Vagina (tissue), 2 donors: Measurements from ENCODE around the gene ALG11.

Experiments used
- POLR2A ChIP-seq, 2 donors: fragments of 450-650 bp; IDR thresholded peaks; one replicate each; pipeline ENCODE4 v1.6.1; 2017; ENCODE audit warnings: antibody characterized with exemption in 2 of 2, mild to moderate bottlenecking in 2 of 2, moderate library complexity in 2 of 2
- POLR2AphosphoS5 ChIP-seq, 2 donors: sonication (generic); formaldehyde crosslinking; IDR thresholded peaks; one replicate each; pipeline ENCODE4 v1.9.0; 2017; ENCODE audit warnings: antibody characterized with exemption in 2 of 2, mild to moderate bottlenecking in 2 of 2, low read depth in 1 of 2; ENCODE audit not compliant: insufficient read depth in 1 of 2
- TF ChIP-seq, protein P1 (sequence below), 3 experiments: fragments of 450-650 bp in 2 of 3; fragments of 200-600 bp in 1 of 3; sonication (generic) in 1 of 3; IDR thresholded peaks; one replicate each; pipeline ENCODE4 v1.5.1; 2017 to 2019; ENCODE audit warnings: antibody characterized with exemption in 3 of 3, mild to moderate bottlenecking in 2 of 3, moderate library complexity in 2 of 3

DNA sequence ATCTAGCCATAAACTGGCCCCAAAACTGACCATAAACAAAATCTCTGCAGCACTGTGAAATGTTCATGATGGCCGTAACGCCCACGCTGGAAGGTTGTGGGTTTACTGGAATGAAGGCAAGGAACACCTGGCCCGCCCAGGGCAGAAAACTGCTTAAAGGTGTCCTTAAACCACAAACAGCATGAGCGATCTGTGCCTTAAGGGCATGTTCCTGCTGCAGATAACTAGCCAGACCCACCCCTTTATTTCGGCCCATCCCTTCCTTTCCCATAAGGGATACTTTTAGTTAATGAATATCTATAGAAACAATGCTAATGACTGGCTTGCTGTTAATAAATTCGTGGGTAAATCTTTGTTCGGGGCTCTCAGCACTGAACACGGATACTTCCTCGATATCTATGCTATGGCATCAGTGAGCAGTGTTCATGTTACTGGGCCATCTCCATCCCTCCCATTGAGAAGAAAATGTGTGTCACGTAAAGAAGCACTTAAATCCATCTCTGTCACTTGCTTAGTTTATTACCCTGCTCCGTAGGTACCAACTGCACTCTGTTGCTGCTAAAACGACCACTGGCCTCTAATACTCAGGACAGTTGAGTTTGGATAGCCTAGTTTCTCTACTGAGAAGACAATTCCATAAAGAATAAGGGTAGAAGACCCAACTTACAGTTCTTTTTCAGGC is 6.2 kb upstream of the ALG11 start:
- TF ChIP-seq, protein P1, sequence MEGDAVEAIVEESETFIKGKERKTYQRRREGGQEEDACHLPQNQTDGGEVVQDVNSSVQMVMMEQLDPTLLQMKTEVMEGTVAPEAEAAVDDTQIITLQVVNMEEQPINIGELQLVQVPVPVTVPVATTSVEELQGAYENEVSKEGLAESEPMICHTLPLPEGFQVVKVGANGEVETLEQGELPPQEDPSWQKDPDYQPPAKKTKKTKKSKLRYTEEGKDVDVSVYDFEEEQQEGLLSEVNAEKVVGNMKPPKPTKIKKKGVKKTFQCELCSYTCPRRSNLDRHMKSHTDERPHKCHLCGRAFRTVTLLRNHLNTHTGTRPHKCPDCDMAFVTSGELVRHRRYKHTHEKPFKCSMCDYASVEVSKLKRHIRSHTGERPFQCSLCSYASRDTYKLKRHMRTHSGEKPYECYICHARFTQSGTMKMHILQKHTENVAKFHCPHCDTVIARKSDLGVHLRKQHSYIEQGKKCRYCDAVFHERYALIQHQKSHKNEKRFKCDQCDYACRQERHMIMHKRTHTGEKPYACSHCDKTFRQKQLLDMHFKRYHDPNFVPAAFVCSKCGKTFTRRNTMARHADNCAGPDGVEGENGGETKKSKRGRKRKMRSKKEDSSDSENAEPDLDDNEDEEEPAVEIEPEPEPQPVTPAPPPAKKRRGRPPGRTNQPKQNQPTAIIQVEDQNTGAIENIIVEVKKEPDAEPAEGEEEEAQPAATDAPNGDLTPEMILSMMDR (IDR thresholded peaks at IDR 0.05) = no peak
- TF ChIP-seq POLR2A (IDR thresholded peaks at IDR 0.05) (no peak), POLR2AphosphoS5 (IDR thresholded peaks at IDR 0.05; ENCODE audit: insufficient read depth in 1 of 2, low read depth in 1 of 2) (no peak)
